ENCODE measurements around the gene SPIB. TPM values are rescaled to one million over a fixed set of nuclear protein-coding genes. Genes with fewer than 3 reads are reported as not detected.

The SPIB gene
- total RNA-seq, 2 donors from 2014 or later: 1.6 to 2.1 TPM

DNA sequence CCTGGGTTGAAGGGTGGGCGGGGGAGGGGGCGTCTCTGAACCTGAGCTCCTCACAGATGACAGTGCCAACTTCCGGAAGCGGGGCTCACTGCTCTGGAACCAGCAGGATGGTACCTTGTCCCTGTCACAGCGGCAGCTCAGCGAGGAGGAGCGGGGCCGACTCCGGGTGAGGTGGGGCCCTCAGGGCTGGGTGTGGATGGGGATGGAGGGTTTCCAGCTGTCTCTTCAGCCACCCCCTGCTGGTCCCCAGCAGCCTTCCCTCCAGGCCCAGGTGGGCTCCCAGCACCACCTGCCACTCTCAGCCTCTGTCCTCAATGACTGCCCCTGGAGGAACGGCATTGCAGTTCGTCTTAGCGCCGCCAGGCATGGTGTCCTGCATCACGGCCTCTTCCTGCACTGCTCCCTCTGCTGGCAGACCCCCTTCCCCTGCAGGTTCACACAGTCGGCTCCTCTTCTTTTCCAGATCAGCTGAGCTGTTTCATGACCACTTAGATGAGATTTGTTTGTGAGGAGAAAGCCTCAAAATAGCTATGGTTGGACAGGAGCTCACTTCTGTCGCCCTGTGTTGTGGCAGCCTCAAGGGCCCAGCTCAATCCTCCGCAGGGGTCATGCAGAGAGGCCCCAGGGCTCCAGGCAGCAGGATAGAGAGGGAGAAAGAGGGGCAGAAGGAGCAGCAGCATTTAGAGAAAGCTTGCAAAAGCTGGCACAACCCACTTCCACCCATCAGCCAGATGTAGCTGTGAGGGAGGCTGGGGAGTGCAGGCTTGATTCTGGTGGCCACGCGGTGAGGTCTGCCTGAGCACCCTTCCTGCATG lies 60.4 kb downstream of the SPIB start:
- no peaks in the 10 kb centered on the region for H3K27me3 Mint-ChIP-seq (ENCODE audit: low read depth)
- no peak for ATAC-seq (replicated peaks in 1 of 2)
- peak overlapping the region in 1 of 2 donors; percentile 23 for H3K4me3 Mint-ChIP-seq
- H3K36me3 Mint-ChIP-seq (ENCODE audit: insufficient read depth in 2 of 2): peaks cover 5 to 8% of the 10 kb centered on the region in 2 donors
- peaks cover 26% of the 10 kb centered on the region for H3K4me1 Mint-ChIP-seq (ENCODE audit: low read depth)
- no peak for DNase-seq
- H3K27ac Mint-ChIP-seq: peak overlapping the region; percentile 38
- no peaks in the 10 kb centered on the region for H3K9me3 Mint-ChIP-seq

DNA sequence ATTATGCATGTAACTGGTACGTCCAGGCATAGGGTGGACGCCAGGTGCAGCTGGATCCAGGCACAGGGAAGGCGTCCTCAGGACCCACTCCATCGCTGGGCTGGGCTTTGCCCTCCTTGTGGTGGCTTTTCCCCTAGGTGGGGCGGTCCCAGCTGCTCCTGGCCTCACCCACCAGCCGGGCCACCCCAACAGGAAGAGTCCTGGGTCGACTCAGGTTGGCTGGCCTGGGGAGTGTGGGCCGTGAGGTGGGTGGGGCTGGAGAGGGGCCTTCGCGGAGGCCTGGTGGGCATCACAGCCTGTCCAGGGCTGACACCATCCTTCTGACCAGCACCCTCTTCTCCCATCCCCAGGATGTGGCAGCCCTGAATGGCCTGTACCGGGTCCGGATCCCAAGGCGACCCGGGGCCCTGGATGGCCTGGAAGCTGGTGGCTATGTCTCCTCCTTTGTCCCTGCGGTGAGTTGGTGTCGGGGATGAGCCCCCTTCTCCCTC lies 61.1 kb downstream of the SPIB start:
- no peaks in the 10 kb centered on the region for H3K9me3 Mint-ChIP-seq
- H3K27me3 Mint-ChIP-seq (ENCODE audit: low read depth): no peaks in the 10 kb centered on the region
- peaks cover 5 to 8% of the 10 kb centered on the region in 2 donors for H3K36me3 Mint-ChIP-seq (ENCODE audit: insufficient read depth in 2 of 2)
- no peak overlapping the region for H3K27ac Mint-ChIP-seq
- H3K4me3 Mint-ChIP-seq: no peak overlapping the region
- ATAC-seq (replicated peaks in 1 of 2): no peak
- DNase-seq: no peak
- H3K4me1 Mint-ChIP-seq (ENCODE audit: low read depth): peaks cover 26% of the 10 kb centered on the region

DNA sequence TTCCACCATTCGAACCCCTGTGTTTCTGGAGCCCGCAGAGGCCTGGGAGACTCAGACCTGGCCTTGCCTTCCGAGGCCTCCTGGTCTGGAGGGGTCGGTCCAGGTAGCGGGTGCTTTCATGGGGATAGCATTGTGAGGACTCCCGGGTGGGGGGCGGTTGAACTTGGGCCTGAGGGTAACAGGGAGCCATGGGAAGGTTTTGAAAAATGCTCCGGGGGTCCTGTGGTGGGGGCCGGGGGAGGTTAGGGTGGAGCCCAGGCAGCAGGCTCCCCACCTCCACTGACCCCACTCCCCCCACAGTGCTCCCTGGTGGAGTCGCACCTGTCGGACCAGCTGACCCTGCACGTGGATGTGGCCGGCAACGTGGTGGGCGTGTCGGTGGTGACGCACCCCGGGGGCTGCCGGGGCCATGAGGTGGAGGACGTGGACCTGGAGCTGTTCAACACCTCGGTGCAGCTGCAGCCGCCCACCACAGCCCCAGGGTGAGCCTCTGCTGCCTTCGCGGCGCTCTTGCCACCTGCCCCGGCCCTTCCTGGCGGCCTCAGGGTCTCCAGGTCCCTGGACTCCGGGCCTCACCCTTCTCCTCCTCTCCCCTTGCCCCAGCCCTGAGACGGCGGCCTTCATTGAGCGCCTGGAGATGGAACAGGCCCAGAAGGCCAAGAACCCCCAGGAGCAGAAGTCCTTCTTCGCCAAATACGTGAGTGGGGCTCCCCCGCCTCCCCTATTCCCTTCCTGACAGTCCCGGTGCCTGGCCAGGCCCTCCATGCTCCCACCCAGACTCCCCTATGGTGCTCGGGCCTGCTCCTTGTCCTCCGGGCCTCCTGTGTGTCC lies 61.8 kb downstream of the SPIB start:
- Mint-ChIP-seq H3K9me3 (peaks cover 0 to 2% of the 10 kb centered on the region in 2 donors), H3K4me3 (no peak overlapping the region), H3K27ac (no peak overlapping the region), H3K27me3 (ENCODE audit: low read depth) (no peaks in the 10 kb centered on the region), H3K36me3 (ENCODE audit: insufficient read depth in 2 of 2) (peaks cover 7 to 13% of the 10 kb centered on the region in 2 donors), H3K4me1 (ENCODE audit: low read depth) (peaks cover 22% of the 10 kb centered on the region)
- ATAC-seq (replicated peaks in 1 of 2): no peak
- no peak for DNase-seq

Other genes with a start within 250 kb of the SPIB start
- not detected for gene MYH14, start 215.3 kb upstream of the SPIB start, total RNA-seq
- gene KCNC3, start 89.6 kb upstream of the SPIB start, total RNA-seq: 1 to 10 TPM; 5.2 to 8.3 TPM
- 10 to 100 TPM; 43.2 to 53.3 TPM for gene NAPSA, start 53.3 kb upstream of the SPIB start, total RNA-seq
- 10 to 100 TPM; 68.2 to 80.1 TPM for gene NR1H2, start 42.5 kb upstream of the SPIB start, total RNA-seq
- gene POLD1, start 34.6 kb upstream of the SPIB start, total RNA-seq: 100 to 1,000 TPM; 133 to 162 TPM
- 1 to 10 TPM in 1 of 2 donors, under 1 TPM in 1; 0.86 to 1.3 TPM for gene MYBPC2, start 14.0 kb downstream of the SPIB start, total RNA-seq
- gene EMC10, start 57.6 kb downstream of the SPIB start, total RNA-seq: 10 to 100 TPM; 26.6 to 33.9 TPM
- gene GARIN5A, start 57.9 kb downstream of the SPIB start, total RNA-seq: under 1 TPM in 1 of 2 donors, not detected in 1; 0.76 TPM
- gene JOSD2, start 92.3 kb downstream of the SPIB start, total RNA-seq: 10 to 100 TPM; 27.6 to 34.0 TPM
- not detected for gene ASPDH, start 95.0 kb downstream of the SPIB start, total RNA-seq
- under 1 TPM in 1 of 2 donors, not detected in 1; 0.58 TPM for gene LRRC4B, start 149.5 kb downstream of the SPIB start, total RNA-seq
- gene SYT3, start 220.9 kb downstream of the SPIB start, total RNA-seq: under 1 TPM; 0.41 to 0.72 TPM
- gene C19orf81, start 230.5 kb downstream of the SPIB start, total RNA-seq: 1 to 10 TPM; 5.1 to 5.7 TPM

Data from activated T-cell treated with anti-CD3 and anti-CD28 coated beads, Interleukin-2, amount 50 U/mL, for 72 hours (primary cell).